Activated naive CD4-positive, alpha-beta T cell treated with anti-CD3 and anti-CD28 coated beads, Interleukin-2, amount 50 U/mL, for 72 hours (primary cell): ENCODE results near the gene NUDT10. TPM values are rescaled to one million over a fixed set of nuclear protein-coding genes. Genes with fewer than 3 reads are reported as not detected.
"Not testable (repeated sequence)": the region's sequence is repeated elsewhere in the genome, so short reads cannot be mapped to it uniquely, and the experiment has no call there.

Experiments used
- ATAC-seq, 2 donors: fragments of 150-1000 bp; cut with Tn5 transposase; 2 replicates each; pipeline ENCODE4 v1.10.0; 2021; ENCODE audit warnings: mild to moderate bottlenecking in 2 of 2, moderate library complexity in 2 of 2
- DNase-seq, 2 donors: peaks; one replicate each; pipeline ENCODE4 v3.0.0; 2021 to 2022; ENCODE audit warnings: low spot score in 2 of 2
- H3K27ac Mint-ChIP-seq, 2 donors: one replicate each; pipeline ENCODE4 v1.8.0; 2022; ENCODE audit warnings: mild to moderate bottlenecking in 2 of 2, mixed read lengths in 2 of 2
- H3K36me3 Mint-ChIP-seq, 2 donors: one replicate each; pipeline ENCODE4 v1.8.0; 2022; ENCODE audit warnings: mixed read lengths in 2 of 2
- H3K9me3 Mint-ChIP-seq, 2 donors: one replicate each; pipeline ENCODE4 v1.8.0; 2022; ENCODE audit warnings: mixed read lengths in 2 of 2
- total RNA-seq, 2 donors: library from RNA; stranded (reverse); gene quantifications; one replicate each; pipeline ENCODE4 v1.2.3, GENCODE V29; 2022

Gene NUDT10
- 1 to 10 TPM in 1 of 2 donors, under 1 TPM in 1; 0.89 to 1.2 TPM for total RNA-seq

- Mint-ChIP-seq H3K9me3 (no peaks in the 10 kb centered on the region), H3K36me3 (no peaks in the 10 kb centered on the region), H3K27ac (peak within 1 kb of the TSS in 1 of 2 donors; percentile 83)
- ATAC-seq (peak; percentile 77 to 85), DNase-seq (peak; percentile 50 to 53)
These were observed at the start of gene NUDT10 for GRCh38 chrX:51332188-51332942. Gene NUDT10 (plus strand): TSS chrX:51332822. CDS start chrX:51332966, 144 bp downstream.

DNA sequence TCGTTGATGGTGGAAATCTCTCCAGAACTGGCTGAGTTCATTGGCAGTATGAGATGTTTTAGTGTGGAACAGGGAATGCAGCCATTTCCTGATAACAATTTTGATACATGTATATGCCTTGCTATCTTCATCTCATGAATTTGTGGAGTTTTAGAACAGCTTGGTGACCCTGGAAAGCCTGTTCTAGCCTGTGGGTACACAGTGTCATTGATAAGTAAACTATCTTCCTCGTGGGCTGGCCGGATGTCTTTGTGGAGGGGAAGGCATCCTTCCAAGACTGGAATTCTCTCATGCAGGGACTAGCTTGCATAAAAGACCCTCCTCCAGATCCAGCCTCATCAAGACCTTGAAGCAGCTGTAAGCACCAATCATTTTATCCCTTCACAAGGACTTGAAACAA, 40.2 kb upstream of the NUDT10 start:
- DNase-seq (no peak), ATAC-seq (no peak)
- Mint-ChIP-seq H3K27ac (no peak overlapping the region), H3K36me3 (peaks cover 0 to 11% of the 10 kb centered on the region in 2 donors), H3K9me3 (peaks cover 0 to 5% of the 10 kb centered on the region in 2 donors)

DNA sequence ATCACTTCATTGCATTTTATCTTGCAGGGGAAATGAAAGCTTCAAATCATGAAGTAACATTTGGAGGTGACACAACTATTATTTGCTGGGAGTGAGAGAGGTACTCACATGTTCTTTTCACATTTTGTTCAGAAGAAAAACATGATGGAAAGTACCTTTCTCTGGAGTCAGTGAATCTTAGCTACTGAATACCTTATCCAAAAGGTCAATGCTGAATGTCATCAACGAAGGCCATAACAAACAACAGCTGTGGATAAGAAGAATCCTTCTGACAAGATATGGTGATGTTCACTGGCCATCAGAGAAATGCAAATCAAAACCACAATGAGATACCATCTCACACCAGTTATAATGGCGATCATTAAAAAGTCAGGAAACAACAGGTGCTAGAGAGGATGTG, 36.5 kb upstream of the NUDT10 start:
- no peak overlapping the region for H3K27ac Mint-ChIP-seq
- ATAC-seq: no peak
- DNase-seq: no peak

GRCh38 chrX:51316271-51316670, 16.4 kb upstream of the NUDT10 start:
- H3K27ac Mint-ChIP-seq: no peak overlapping the region
- peaks cover 0 to 14% of the 10 kb centered on the region in 2 donors for H3K36me3 Mint-ChIP-seq
- DNase-seq (no peak), ATAC-seq (no peak)
- H3K9me3 Mint-ChIP-seq: peaks cover 4% of the 10 kb centered on the region in 2 donors

More for the DNA sequence above, 36.5 kb upstream of the NUDT10 start:
- Mint-ChIP-seq H3K36me3 (peaks cover 5 to 28% of the 10 kb centered on the region in 2 donors), H3K9me3 (no peaks in the 10 kb centered on the region)

DNA sequence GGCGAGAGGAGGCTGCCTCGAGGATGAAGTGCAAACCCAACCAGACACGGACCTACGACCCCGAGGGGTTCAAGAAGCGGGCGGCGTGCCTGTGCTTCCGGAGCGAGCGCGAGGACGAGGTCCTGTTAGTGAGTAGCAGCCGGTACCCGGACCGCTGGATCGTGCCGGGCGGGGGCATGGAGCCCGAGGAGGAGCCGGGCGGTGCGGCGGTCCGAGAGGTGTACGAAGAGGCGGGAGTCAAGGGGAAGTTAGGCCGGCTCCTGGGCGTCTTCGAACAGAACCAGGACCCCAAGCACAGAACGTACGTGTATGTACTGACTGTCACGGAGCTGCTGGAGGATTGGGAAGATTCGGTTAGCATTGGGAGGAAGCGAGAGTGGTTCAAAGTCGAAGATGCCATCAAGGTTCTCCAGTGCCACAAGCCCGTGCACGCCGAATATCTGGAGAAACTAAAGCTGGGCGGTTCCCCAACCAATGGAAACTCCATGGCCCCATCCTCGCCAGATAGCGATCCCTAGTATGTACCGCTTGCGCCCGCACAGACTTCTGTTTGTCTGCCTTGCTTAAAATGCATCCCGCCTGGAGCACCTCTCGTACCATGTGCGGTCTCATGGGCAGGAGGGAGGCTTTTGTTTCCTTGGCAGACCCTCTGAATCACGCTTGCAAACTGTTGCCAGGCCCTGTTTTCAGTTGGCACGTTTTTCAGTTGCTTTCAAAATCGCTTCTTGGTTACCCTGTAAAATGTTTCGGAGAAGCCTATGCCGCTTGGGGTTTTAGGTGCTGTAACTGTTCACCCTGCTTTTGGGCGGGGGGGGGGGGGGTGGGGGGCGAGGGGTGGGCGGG, 542 bp downstream of the NUDT10 start:
- not testable (repeated sequence) for H3K36me3 Mint-ChIP-seq, H3K9me3 Mint-ChIP-seq
- peak; percentile 41 to 45 for ATAC-seq
- H3K27ac Mint-ChIP-seq: peak overlapping the region in 1 of 2 donors; percentile 83
- peak in 1 of 2 donors; percentile 2 for DNase-seq

DNA sequence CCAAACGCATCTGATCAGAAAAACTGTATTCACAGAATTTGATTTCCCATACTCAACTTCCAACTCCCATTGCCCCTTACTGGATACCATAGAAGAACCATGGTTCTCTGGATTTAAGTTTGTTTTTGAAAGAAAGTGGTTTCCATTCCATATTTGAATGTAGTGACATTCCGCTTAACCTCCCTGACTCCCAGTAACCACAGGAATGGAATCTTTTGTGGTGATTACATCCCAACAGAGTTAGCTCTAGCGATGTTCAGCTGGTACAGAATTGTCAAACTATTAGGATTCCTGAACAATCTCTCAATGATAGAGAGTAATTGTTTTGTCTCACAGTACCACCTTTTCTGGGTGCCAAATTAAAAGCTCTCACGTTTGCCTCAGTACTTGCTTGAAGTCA, 1.7 kb downstream of the NUDT10 start:
- Mint-ChIP-seq H3K27ac (no peak overlapping the region), H3K36me3 (no peaks in the 10 kb centered on the region), H3K9me3 (no peaks in the 10 kb centered on the region)
- ATAC-seq (no peak), DNase-seq (no peak)

- no peak for DNase-seq
- Mint-ChIP-seq H3K27ac (no peak overlapping the region), H3K36me3 (no peaks in the 10 kb centered on the region), H3K9me3 (no peaks in the 10 kb centered on the region)
- peak in 1 of 2 donors; percentile 55 for ATAC-seq
These were observed 4.0 kb downstream of the NUDT10 start for GRCh38 chrX:51336584-51336983.

DNA sequence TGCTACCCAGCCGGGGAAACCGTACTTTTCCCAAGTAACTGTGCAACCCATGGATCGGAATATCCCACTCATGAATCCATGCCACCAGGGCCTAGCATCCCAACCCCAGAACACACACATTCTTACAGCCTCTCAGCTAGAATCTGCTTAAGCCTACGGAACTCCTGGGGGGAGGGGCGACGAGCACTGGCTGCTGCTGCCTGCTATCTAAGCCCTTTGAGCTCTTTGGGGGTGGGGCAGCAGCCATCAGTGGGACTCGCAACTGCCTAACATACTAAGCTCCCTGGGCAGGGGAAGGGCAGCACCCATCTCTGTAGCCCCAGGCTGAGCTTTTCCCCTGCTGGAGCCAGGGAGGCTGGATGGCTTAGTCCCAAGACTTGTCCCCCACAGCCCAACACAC, 28.6 kb downstream of the NUDT10 start:
- peaks cover 24% of the 10 kb centered on the region in 2 donors for H3K36me3 Mint-ChIP-seq
- no peak overlapping the region for H3K27ac Mint-ChIP-seq
- DNase-seq: no peak
- H3K9me3 Mint-ChIP-seq: peaks cover 16 to 22% of the 10 kb centered on the region in 2 donors
- no peak for ATAC-seq

DNA sequence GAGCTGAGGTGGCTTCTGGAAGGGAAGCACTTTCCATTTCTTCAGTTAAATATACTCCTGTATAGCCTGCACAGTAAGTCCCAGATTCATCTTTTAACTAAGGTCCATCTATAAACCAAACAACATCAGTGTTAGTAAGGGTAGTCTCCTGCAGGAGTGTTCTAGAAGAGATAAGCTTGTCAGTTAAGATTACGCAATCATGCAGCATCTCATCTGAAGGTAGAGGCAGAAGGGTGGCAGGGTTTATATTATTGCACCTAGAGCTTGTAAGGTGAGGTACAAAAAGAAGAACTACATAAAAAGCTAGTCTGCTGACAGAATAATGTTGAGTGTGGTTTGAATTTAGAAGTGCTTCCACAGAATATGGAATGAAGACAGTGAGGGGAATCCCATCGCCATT, 44.0 kb downstream of the NUDT10 start:
- Mint-ChIP-seq H3K27ac (no peak overlapping the region), H3K9me3 (peaks cover 0 to 3% of the 10 kb centered on the region in 2 donors), H3K36me3 (no peaks in the 10 kb centered on the region)
- no peak for DNase-seq
- no peak for ATAC-seq

Other genes with a start within 250 kb of the NUDT10 start
- 1 to 10 TPM in 1 of 2 donors, under 1 TPM in 1; 0.75 to 1.3 TPM for gene NUDT11, start 163.8 kb downstream of the NUDT10 start, total RNA-seq